ENCODE measurements around the gene SLC35F1.

GRCh38 chr6:117961301-117961700, 54.2 kb downstream of the SLC35F1 start:
- no peak for TF ChIP-seq SMC3 (IDR thresholded peaks at IDR 0.05)
- no peak for TF ChIP-seq CHD2 (IDR thresholded peaks at IDR 0.05; ENCODE audit: low read length, partially characterized antibody)
- no peak for TF ChIP-seq ESRRA (IDR thresholded peaks at IDR 0.05; ENCODE audit: borderline replicate concordance, low read length)
- no peak for TF ChIP-seq CTCF (IDR thresholded peaks at IDR 0.05)
- no peak for TF ChIP-seq HMGXB4 (CRISPR knock-in tag; IDR thresholded peaks at IDR 0.05; ENCODE audit: borderline replicate concordance)
- no peak for TF ChIP-seq CEBPB (IDR thresholded peaks at IDR 0.05)
- no peak for TF ChIP-seq NR3C1 (IDR thresholded peaks at IDR 0.05)
- no peak for TF ChIP-seq BCL3 (IDR thresholded peaks at IDR 0.05)
- no peak for TF ChIP-seq REST (IDR thresholded peaks at IDR 0.05)
- TF ChIP-seq RAD21 (conservative IDR thresholded peaks at IDR 0.05 in 1 of 2, IDR thresholded peaks at IDR 0.05 in 1 of 2): no peak
- no peak for TF ChIP-seq RCOR1 (IDR thresholded peaks at IDR 0.05; ENCODE audit: low read depth, low read length)
- no peak for TF ChIP-seq USF2 (IDR thresholded peaks at IDR 0.05)
- no peak for TF ChIP-seq RFX5 (IDR thresholded peaks at IDR 0.05)
